GOT3 (cell line): ENCODE results near the gene PTPN9.
"Not testable (repeated sequence)": the region's sequence is repeated elsewhere in the genome, so short reads cannot be mapped to it uniquely, and the experiment has no call there.

Experiments
- DNase-seq: peaks from one replicate; lab custom pipeline; 2025; ENCODE audit warnings: mixed read lengths; lab: John Stamatoyannopoulos, UW

PTPN9 gene

GRCh38 chr15:75578948-75579920, at the start of gene PTPN9:
Gene PTPN9 (minus strand): TSS chr15:75579315. CDS start chr15:75578776, 539 bp downstream.
- peak; percentile 47 for DNase-seq

- peak; percentile 76 for DNase-seq
Measured at GRCh38 chr15:75625542-75626347, 46.6 kb upstream of the PTPN9 start, which contains the start of gene SNUPN. Gene SNUPN (minus strand): TSS chr15:75625725. CDS start chr15:75621051, 4,674 bp downstream.

DNA sequence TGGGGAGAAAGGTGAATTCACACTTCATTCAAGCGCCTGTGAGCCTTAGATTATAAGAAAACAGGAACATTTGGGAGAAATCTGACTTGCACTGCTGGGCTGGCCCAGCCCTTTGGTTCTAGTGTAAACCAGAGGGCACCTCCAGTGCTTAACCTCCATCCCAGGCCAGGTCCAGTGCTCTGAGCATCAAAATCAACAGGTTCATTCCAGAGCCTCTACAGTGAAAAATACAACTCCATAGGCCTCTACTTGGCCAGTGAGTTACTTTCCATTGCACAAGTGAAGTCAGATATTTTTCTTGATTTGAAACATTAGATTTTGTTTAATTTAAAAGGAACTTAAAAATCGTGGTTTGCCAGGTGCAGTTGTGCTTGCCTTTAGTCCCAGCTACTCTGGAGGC, 43.4 kb upstream of the PTPN9 start:
- no peak for DNase-seq

GRCh38 chr15:75620841-75621391, 41.8 kb upstream of the PTPN9 start:
- peak; percentile 51 for DNase-seq

GRCh38 chr15:75620058-75620820, 41.1 kb upstream of the PTPN9 start:
- DNase-seq, result no peak

- DNase-seq, result no peak
Measured at GRCh38 chr15:75616766-75617165, 37.7 kb upstream of the PTPN9 start.

- DNase-seq, result no peak
Measured at GRCh38 chr15:75606711-75607699, 27.9 kb upstream of the PTPN9 start.

GRCh38 chr15:75606026-75606425, 26.9 kb upstream of the PTPN9 start:
- no peak for DNase-seq

- DNase-seq, result no peak
Measured at GRCh38 chr15:75599401-75599800, 20.3 kb upstream of the PTPN9 start.

DNA sequence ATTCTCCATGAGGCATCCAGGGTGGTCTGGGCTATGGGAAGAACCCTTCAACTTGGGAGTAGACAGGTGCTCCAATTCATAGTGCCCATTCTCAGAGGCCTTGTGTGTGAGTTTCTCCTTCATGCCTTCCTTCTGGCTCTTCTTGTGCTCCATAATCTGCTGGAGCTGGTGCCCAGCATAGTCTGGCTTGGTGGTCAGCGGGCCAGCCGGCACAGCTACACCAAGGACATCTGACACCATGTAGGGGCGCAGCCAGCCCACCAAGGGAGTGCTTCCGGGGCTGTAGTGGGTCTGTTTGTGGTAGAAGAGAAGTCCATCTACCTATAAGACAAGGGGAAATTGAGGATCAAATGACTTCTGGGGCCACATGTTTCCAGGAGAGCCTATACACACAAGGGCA, 19.2 kb upstream of the PTPN9 start:
- no peak for DNase-seq

DNA sequence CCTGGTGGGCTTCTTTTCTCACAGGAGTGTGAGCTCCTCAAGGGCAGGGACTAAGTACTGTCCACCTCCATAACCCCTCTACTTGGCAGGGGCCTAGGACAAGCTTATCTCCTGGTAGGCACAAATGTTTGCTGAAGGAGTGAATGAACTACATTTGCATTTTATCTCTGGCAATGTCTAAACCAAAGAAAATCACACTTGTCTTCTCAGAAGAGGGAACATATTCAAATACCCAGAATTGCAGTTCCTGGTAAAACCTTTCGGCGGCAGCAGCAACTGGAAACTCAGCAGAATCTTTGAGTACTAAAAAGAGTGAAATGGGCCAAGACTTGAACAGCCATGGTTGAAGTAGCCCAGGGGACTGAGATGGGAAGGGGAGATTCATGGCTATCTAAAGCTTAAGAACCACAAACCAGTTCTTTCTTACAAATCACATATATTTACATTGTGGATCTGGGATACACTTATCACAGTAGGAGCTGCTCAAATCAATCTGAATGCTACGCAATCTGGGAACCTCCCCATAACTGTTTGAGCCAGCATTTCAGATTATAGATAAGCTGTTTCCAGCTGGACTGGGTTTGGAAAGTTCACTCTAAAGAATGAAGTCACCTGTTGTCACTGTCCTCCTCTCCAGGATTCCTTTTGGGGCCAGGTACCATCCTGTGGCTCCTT, 18.7 kb upstream of the PTPN9 start:
- no peak for DNase-seq

GRCh38 chr15:75596703-75597345, 17.7 kb upstream of the PTPN9 start:
- no peak for DNase-seq

- DNase-seq, result no peak
Measured at GRCh38 chr15:75594276-75594675, 15.2 kb upstream of the PTPN9 start.

DNA sequence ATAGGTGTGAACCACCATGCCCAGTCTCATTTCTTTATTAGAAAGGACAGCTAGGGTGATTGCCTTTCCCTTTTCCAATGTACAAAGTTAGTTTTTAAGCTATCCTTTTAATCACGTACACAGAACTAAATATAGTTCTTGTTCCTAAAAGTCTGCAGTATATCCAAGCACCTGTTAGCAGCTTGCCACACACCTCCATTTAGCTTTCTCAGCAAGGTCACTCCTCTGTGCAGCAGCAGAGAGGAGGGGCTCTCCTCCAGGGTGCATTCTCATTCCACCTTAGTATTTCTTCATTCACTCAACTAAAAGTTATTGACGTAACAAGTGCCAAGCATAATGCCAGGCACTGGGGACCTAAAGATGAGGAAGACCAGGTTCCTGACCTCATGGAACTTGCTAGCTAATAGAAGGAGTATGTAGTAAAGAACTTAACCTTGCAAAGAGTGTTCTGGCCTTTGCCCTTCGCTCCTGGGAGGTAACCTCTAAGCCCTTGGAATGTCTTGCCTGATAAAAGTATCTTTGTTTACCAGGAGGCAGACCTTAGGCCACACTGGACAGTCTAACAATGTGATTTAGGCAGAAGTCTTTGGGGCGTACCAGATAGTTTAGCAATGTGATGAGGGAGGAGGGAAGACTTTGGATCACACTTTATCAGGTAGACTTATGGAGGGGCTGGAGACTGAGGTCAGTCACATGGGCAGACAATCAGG, 12.7 kb upstream of the PTPN9 start:
- DNase-seq, result no peak

DNA sequence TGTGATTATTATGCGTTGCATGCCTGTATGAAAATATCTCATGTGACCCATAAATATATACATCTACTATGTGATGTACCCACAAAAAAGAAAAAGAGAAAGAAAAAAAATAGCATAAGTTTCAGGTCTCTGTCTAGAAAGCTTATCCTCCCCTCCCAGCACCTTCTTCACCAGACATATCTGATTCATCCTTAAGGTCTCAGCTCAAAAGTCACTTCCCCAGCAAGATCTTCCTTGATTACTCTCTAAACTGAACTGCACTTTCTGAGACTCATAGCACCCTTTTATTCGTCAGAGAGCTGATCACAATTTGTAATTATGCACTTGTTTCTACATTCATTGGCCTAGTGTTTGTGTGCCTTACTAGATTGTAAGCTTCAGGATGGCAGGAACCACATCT, 11.1 kb upstream of the PTPN9 start:
- no peak for DNase-seq

DNA sequence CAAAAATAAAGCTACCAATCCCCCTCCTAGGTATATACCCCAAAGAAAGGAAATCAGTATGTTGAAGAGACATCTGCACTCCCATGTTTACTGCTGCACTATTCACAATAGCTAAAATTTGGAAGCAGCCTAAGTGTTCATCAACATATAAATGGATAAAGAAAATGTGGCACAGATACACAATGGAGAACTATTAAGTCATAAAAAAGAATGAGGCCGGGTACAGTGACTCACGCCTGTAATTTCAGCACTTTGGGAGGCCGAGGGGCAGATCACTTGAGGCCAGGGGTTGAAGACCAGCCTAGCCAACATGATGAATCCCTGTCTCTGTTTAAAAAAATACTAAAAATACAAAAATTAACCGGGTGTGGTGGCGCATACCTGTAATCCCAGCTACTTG, 10.0 kb upstream of the PTPN9 start:
- DNase-seq, result no peak

DNA sequence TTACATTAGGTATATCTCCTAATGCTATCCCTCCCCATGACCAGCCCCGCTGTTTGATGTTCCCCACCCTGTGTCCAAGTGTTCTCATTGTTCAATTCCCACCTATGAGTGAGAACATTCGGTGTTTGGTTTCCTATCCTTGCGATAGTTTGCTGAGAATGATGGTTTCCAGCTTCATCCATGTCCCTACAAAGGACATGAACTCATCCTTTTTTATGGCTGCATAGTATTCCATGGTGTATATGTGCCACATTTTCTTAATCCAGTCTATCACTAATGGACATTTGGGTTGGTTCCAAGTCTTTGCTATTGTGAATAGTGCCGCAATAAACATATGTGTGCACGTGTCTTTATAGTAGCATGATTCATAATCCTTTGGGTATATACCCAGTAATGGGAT, 7.3 kb upstream of the PTPN9 start:
- not testable (repeated sequence) for DNase-seq

GRCh38 chr15:75584121-75584520, 5.0 kb upstream of the PTPN9 start:
- DNase-seq, result no peak

DNA sequence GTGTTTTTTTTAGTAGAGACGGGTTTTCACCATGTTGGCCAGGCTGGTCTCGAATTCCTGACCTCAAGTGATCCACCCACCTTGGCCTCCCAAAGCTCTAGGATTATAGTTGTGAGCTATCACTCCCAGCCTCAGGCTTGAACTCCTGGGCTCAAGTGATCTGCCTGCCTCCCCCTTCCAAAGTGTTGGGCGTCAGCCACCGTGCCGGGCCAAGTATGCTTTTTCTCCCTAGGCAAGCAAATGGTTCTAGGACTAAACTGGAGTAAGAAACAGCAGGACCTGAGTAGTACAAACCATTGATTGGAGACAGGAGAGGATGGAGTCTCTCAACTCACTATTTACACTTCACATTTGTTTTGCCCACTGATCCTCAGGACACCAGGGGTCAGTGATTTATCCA, 4.6 kb upstream of the PTPN9 start:
- no peak for DNase-seq
